Medulla oblongata (tissue), 1 donor: ENCODE data around the gene CC2D2B.
"Not testable (repeated sequence)": the region's sequence is repeated elsewhere in the genome, so short reads cannot be mapped to it uniquely, and the experiment has no call there.

Experiments used
- DNase-seq: peaks from one replicate; pipeline ENCODE4 v3.0.0-alpha.2; 2015; ENCODE audit errors: extremely low spot score

The CC2D2B gene

GRCh38 chr10:96014473-96015102 lies 106.8 kb downstream of the CC2D2B start:
- no peak for DNase-seq

GRCh38 chr10:96017191-96017687 lies 109.5 kb downstream of the CC2D2B start:
- DNase-seq, result peak; percentile 61

GRCh38 chr10:96021332-96021731 lies 113.6 kb downstream of the CC2D2B start:
- DNase-seq, result no peak

GRCh38 chr10:96022739-96023138 lies 115.0 kb downstream of the CC2D2B start:
- no peak for DNase-seq

GRCh38 chr10:96023168-96023567 lies 115.4 kb downstream of the CC2D2B start:
- DNase-seq, result no peak

- DNase-seq, result no peak
Observed at GRCh38 chr10:96025566-96025965, 117.8 kb downstream of the CC2D2B start.

GRCh38 chr10:96034625-96035024 lies 126.8 kb downstream of the CC2D2B start:
- no peak for DNase-seq

GRCh38 chr10:96038476-96039387 lies 131.0 kb downstream of the CC2D2B start:
- no peak for DNase-seq

GRCh38 chr10:96041146-96041545 lies 133.4 kb downstream of the CC2D2B start:
- DNase-seq, result no peak

GRCh38 chr10:96043033-96043892 lies 135.5 kb downstream of the CC2D2B start, which contains the start of gene CCNJ:
Gene CCNJ (plus strand): TSS chr10:96043583. CDS start chr10:96044394, 811 bp downstream.
- DNase-seq, result peak; percentile 89

- DNase-seq, result peak; percentile 42
Observed at GRCh38 chr10:96043893-96044715, 136.3 kb downstream of the CC2D2B start.

- peak; percentile 20 for DNase-seq
Observed at GRCh38 chr10:96044736-96045135, 137.0 kb downstream of the CC2D2B start.

- DNase-seq, result no peak
Observed at GRCh38 chr10:96046546-96046945, 138.8 kb downstream of the CC2D2B start.

GRCh38 chr10:96047004-96047649 lies 139.4 kb downstream of the CC2D2B start:
- DNase-seq, result no peak

GRCh38 chr10:96047925-96048324 lies 140.2 kb downstream of the CC2D2B start:
- DNase-seq, result not testable (repeated sequence)

GRCh38 chr10:96049340-96049739 lies 141.6 kb downstream of the CC2D2B start:
- DNase-seq, result no peak

- DNase-seq, result no peak
Observed at GRCh38 chr10:96053985-96054384, 146.2 kb downstream of the CC2D2B start.

- DNase-seq, result no peak
Observed at GRCh38 chr10:96056787-96057186, 149.0 kb downstream of the CC2D2B start.

GRCh38 chr10:96061232-96061631 lies 153.5 kb downstream of the CC2D2B start:
- DNase-seq, result no peak

- DNase-seq, result no peak
Observed at GRCh38 chr10:96072674-96073073, 164.9 kb downstream of the CC2D2B start.
